Endothelial cell of umbilical vein (primary cell): ENCODE data around the gene TNIK. TPM values are rescaled to one million over a fixed set of nuclear protein-coding genes. Genes with fewer than 3 reads are reported as not detected.

Experiments
- BruUV-seq: library from RNA; stranded (reverse); fragments of 400-500 nt; replicated peaks from 2 replicates; lab custom pipeline; 2021; lab: Mats Ljungman, UMichigan
- CTCF ChIA-PET: fragments of 300-600, 350-600 bp; sonication (Branson Sonifier 250); formaldehyde crosslinking; loops from one replicate; lab custom pipeline; 2021; ENCODE audit warnings: antibody characterized with exemption, inconsistent platforms; lab: Charles Lee
- POLR2A ChIA-PET: fragments of 300-600, 350-600 bp; sonication (Branson Sonifier 250); formaldehyde crosslinking; loops from one replicate; lab custom pipeline; 2021; ENCODE audit warnings: antibody characterized with exemption, inconsistent platforms; lab: Charles Lee
- DNase-seq: peaks from one replicate; pipeline ENCODE4 v3.0.0-alpha.2; 2011; ENCODE audit warnings: low read depth, low spot score
- FAIRE-seq: peaks from 2 replicates; lab custom pipeline; 2011; peaks lifted over from hg19 to GRCh38; lab: Jason Lieb, UNC
- H2AFZ ChIP-seq: 2 replicates; pipeline ENCODE4 v1.6.0; 2012; ENCODE audit warnings: low read depth, low read length, control low read depth, inconsistent platforms
- H3K27ac ChIP-seq: 2 replicates; pipeline ENCODE4 v1.5.1; 2011; ENCODE audit warnings: low read depth, mild to moderate bottlenecking, control low read depth, low read length, moderate library complexity; ENCODE audit not compliant: insufficient read depth
- H3K27me3 ChIP-seq, 2 experiments: 2 replicates each; pipeline versions ENCODE4 v1.6.0 to v1.6.1; 2011; ENCODE audit warnings: low read length in 2 of 2, mixed read lengths in 1 of 2; ENCODE audit not compliant: control insufficient read depth in 2 of 2, insufficient read depth in 2 of 2
- H3K36me3 ChIP-seq, 2 experiments: 2 replicates in 1 of 2; 3 replicates in 1 of 2; pipeline ENCODE4 v1.5.1; 2011; ENCODE audit warnings: low read length in 2 of 2, mild to moderate bottlenecking in 1 of 2, moderate library complexity in 1 of 2; ENCODE audit not compliant: control insufficient read depth in 2 of 2, insufficient read depth in 2 of 2; ENCODE audit errors: extremely low read depth in 1 of 2
- H3K4me1 ChIP-seq: 3 replicates; pipeline ENCODE4 v1.5.1; 2011; ENCODE audit warnings: mild to moderate bottlenecking, low read length; ENCODE audit not compliant: control insufficient read depth, insufficient read depth; ENCODE audit errors: extremely low read depth
- H3K4me2 ChIP-seq: 2 replicates; pipeline ENCODE4 v1.6.1; 2011; ENCODE audit warnings: low read length, control low read depth, mixed read lengths; ENCODE audit not compliant: insufficient read depth
- H3K4me3 ChIP-seq, 3 experiments: fragments of 200-600 bp in 1 of 3; sonication (generic), shearing (Covaris generic) in 1 of 3; replicated peaks in 1 of 3; 2 replicates each; pipeline ENCODE4 v1.5.1; 2011 to 2016; ENCODE audit warnings: control low read depth in 3 of 3, low read length in 3 of 3, mild to moderate bottlenecking in 2 of 3, inconsistent platforms in 1 of 3, low read depth in 1 of 3, moderate library complexity in 1 of 3; ENCODE audit not compliant: insufficient read depth in 1 of 3
- H3K79me2 ChIP-seq: 2 replicates; pipeline ENCODE4 v1.6.0; 2012; ENCODE audit warnings: low read length, inconsistent platforms; ENCODE audit not compliant: control insufficient read depth, insufficient read depth
- H3K9ac ChIP-seq: replicated peaks from 2 replicates; pipeline ENCODE3; 2011; ENCODE audit warnings: low read length, control low read depth; ENCODE audit not compliant: insufficient read depth; ENCODE audit errors: extremely low read depth
- H3K9me1 ChIP-seq: replicated peaks from 3 replicates; pipeline ENCODE4 v1.6.0; 2011; ENCODE audit warnings: mild to moderate bottlenecking, low read length; ENCODE audit not compliant: control insufficient read depth, insufficient read depth; ENCODE audit errors: extremely low read depth
- H3K9me3 ChIP-seq: replicated peaks from 2 replicates; pipeline ENCODE4 v1.5.1; 2012; ENCODE audit warnings: low read length, inconsistent platforms; ENCODE audit not compliant: control insufficient read depth, insufficient read depth
- H4K20me1 ChIP-seq: replicated peaks from 2 replicates; pipeline ENCODE3; 2011; ENCODE audit warnings: mild to moderate bottlenecking, low read length; ENCODE audit not compliant: control insufficient read depth, insufficient read depth; ENCODE audit errors: extremely low read depth
- CTCF ChIP-seq, 2 donors: IDR thresholded peaks; 1 replicate in 1 of 2; 2 replicates in 1 of 2; pipeline ENCODE4 v1.5.1; 2011; ENCODE audit warnings: low read length in 2 of 2, mild to moderate bottlenecking in 2 of 2, moderate library complexity in 2 of 2, control low read depth in 1 of 2, inconsistent platforms in 1 of 2, low read depth in 1 of 2; ENCODE audit not compliant: insufficient read depth in 1 of 2; ENCODE audit errors: extremely low read depth in 1 of 2
- EZH2 ChIP-seq: IDR thresholded peaks from 2 replicates; pipeline ENCODE4 v1.6.1; 2012; ENCODE audit warnings: borderline replicate concordance, low read depth, mild to moderate bottlenecking, moderate library complexity, low read length, inconsistent platforms; ENCODE audit not compliant: severe bottlenecking
- FOS ChIP-seq: IDR thresholded peaks from 2 replicates; pipeline ENCODE4 v1.6.1; 2011; ENCODE audit warnings: mild to moderate bottlenecking, low read length, moderate library complexity, borderline replicate concordance; ENCODE audit not compliant: insufficient read depth
- GATA2 ChIP-seq: IDR thresholded peaks from 2 replicates; pipeline ENCODE4 v1.7.0; 2011; ENCODE audit warnings: low read depth, mild to moderate bottlenecking, moderate library complexity, mixed read lengths, low read length; ENCODE audit not compliant: insufficient read length, insufficient read depth
- JUN ChIP-seq: IDR thresholded peaks from 2 replicates; pipeline ENCODE4 v1.6.1; 2011; ENCODE audit warnings: borderline replicate concordance, low read depth; ENCODE audit not compliant: insufficient read length, insufficient read depth
- MAX ChIP-seq: IDR thresholded peaks from 2 replicates; pipeline ENCODE4 v1.6.1; 2011; ENCODE audit not compliant: insufficient read depth, insufficient read length
- MYC ChIP-seq: IDR thresholded peaks from one replicate; pipeline ENCODE4 v1.6.1; 2011; ENCODE audit warnings: mild to moderate bottlenecking, low read depth, low read length
- POLR2A ChIP-seq: IDR thresholded peaks from 2 replicates; pipeline ENCODE4 v1.6.1; 2012; ENCODE audit warnings: low read depth, mild to moderate bottlenecking, control low read depth, low read length
- POLR2AphosphoS5 ChIP-seq: IDR thresholded peaks from 2 replicates; pipeline ENCODE4 v1.6.1; 2012; ENCODE audit warnings: low read depth, mild to moderate bottlenecking, control low read depth, low read length, moderate library complexity; ENCODE audit not compliant: insufficient read depth
- dilution Hi-C: fragments of 300-500 bp; cut with MboI; formaldehyde crosslinking; loops from one replicate; pipeline ENCODE4 v1.15.0; 2019; ENCODE audit warnings: low sequenced_read_pairs; ENCODE audit not compliant: extremely low pct_ligation_motif_present
- intact Hi-C: fragments of 100-400 bp; cut with micrococcal nuclease; formaldehyde crosslinking; loops from one replicate; pipeline ENCODE4 v1.10.0; 2022
- polyA plus RNA-seq, 4 experiments: library from polyadenylated mRNA; depleted of rRNA in 3 of 4; stranded (reverse) in 3 of 4; unstranded in 1 of 4; fragments of >200 nt; gene quantifications; 2 replicates each; pipeline versions ENCODE4 v1.2.1 to v1.2.3, GENCODE V29; 2011 to 2012; ENCODE audit warnings: missing spikeins in 1 of 4
- total RNA-seq: library from RNA; stranded (reverse); gene quantifications from 2 replicates; pipeline ENCODE4 v1.2.3, GENCODE V29; 2021

Gene TNIK
- total and polyA plus RNA-seq, 2 donors (not counting 3 experiments of a cell fraction or from before 2014, with no cell fraction given) = 10.9 to 39.7 TPM

GRCh38 chr3:171108066-171108465 is 352.1 kb downstream of the TNIK start:
- CTCF ChIA-PET = no interaction called here

GRCh38 chr3:171103185-171103584 is 357.0 kb downstream of the TNIK start:
- DNase-seq (no peak), FAIRE-seq (no peak)
- Histone ChIP-seq H3K4me1 (no peaks in the 10 kb centered on the region), H3K9me3 (no peaks in the 10 kb centered on the region), H3K4me3 (no peak overlapping the region), H3K9ac (no peak overlapping the region), H3K9me1 (no peaks in the 10 kb centered on the region), H4K20me1 (no peaks in the 10 kb centered on the region), H3K36me3 (peaks cover 0 to 5% of the 10 kb centered on the region in 2 experiments), H3K79me2 (no peaks in the 10 kb centered on the region), H3K27me3 (no peaks in the 10 kb centered on the region), H2AFZ (no peak overlapping the region), H3K27ac (no peak overlapping the region), H3K4me2 (no peak overlapping the region)
- ChIA-PET POLR2A (no interaction called here), CTCF (interaction anchor here (2.2 kb wide), 2 partner anchors 13 to 141 kb away, joined by 7 to 8 read pairs; no protein-coding TSS in a partner anchor)
- dilution Hi-C loops (no loop called here), intact Hi-C loops (no loop called here)
- BruUV-seq = no TSS peak
- TF ChIP-seq CTCF (IDR thresholded peaks at IDR 0.05; ENCODE audit: extremely low read depth in 1 of 2, insufficient read depth in 1 of 2, low read depth in 1 of 2, low read length in 2 of 2) = no peak
- TF ChIP-seq JUN = no peak
- no peak for TF ChIP-seq MYC
- no peak for TF ChIP-seq EZH2
- no peak for TF ChIP-seq FOS
- no peak for TF ChIP-seq POLR2AphosphoS5
- no peak for TF ChIP-seq POLR2A
- no peak for TF ChIP-seq GATA2
- TF ChIP-seq MAX = no peak

More at GRCh38 chr3:171108066-171108465, 352.1 kb downstream of the TNIK start:
- Histone ChIP-seq H2AFZ (no peak overlapping the region), H3K4me2 (no peak overlapping the region), H4K20me1 (no peaks in the 10 kb centered on the region), H3K79me2 (no peaks in the 10 kb centered on the region), H3K27ac (no peak overlapping the region), H3K9me1 (no peaks in the 10 kb centered on the region), H3K9me3 (no peaks in the 10 kb centered on the region), H3K27me3 (no peaks in the 10 kb centered on the region), H3K36me3 (peaks cover 5 to 10% of the 10 kb centered on the region in 2 experiments), H3K9ac (no peak overlapping the region), H3K4me3 (no peak overlapping the region), H3K4me1 (no peaks in the 10 kb centered on the region)
- no TSS peak for BruUV-seq
- no peak for DNase-seq
- POLR2A ChIA-PET = no interaction called here
- intact Hi-C loops (no loop called here), dilution Hi-C loops (no loop called here)
- TF ChIP-seq FOS (no peak), JUN (no peak), GATA2 (no peak), POLR2AphosphoS5 (no peak)
- FAIRE-seq = no peak
